Neural cell (in vitro differentiated cells): ENCODE results near the gene CCDC85C. TPM values are rescaled to one million over a fixed set of nuclear protein-coding genes. Genes with fewer than 3 reads are reported as not detected.

Experiments
- H2AFZ ChIP-seq: fragments of 200-600, 300-800 bp; sonication (generic), shearing (Covaris generic); 2 replicates; pipeline ENCODE4 v1.6.0; 2014; ENCODE audit warnings: low read depth, mild to moderate bottlenecking, antibody characterized with exemption, low read length, moderate library complexity
- H3F3A ChIP-seq: fragments of 200-600 bp; shearing (Covaris generic); 2 replicates; pipeline ENCODE4 v1.6.1; 2016; ENCODE audit warnings: mild to moderate bottlenecking, moderate library complexity, mixed read lengths, antibody characterized with exemption, low read length; ENCODE audit not compliant: insufficient read depth, poor library complexity, severe bottlenecking
- H3K27ac ChIP-seq: fragments of 200-600, 300-800 bp; sonication (generic), shearing (Covaris generic); 2 replicates; pipeline ENCODE4 v1.5.1; 2014; ENCODE audit warnings: mild to moderate bottlenecking, low read length, moderate library complexity
- H3K27me3 ChIP-seq: fragments of 300-800, 200-600 bp; sonication (generic), shearing (Covaris generic); 2 replicates; pipeline ENCODE4 v1.6.0; 2014; ENCODE audit warnings: mild to moderate bottlenecking, low read depth, low read length, moderate library complexity; ENCODE audit not compliant: insufficient read depth
- H3K36me3 ChIP-seq: fragments of 300-800, 200-600 bp; sonication (generic), shearing (Covaris generic); 2 replicates; pipeline ENCODE4 v1.5.1; 2014; ENCODE audit warnings: mild to moderate bottlenecking, antibody characterized with exemption, low read length, moderate library complexity; ENCODE audit not compliant: insufficient read depth
- H3K4me2 ChIP-seq: fragments of 300-800, 200-600 bp; sonication (generic), shearing (Covaris generic); 2 replicates; pipeline ENCODE4 v1.6.0; 2014; ENCODE audit warnings: mild to moderate bottlenecking, low read length
- H3K4me3 ChIP-seq: fragments of 300-800, 200-600 bp; sonication (generic), shearing (Covaris generic); 2 replicates; pipeline ENCODE4 v1.5.1; 2014; ENCODE audit warnings: mild to moderate bottlenecking, low read length, moderate library complexity
- H3K79me2 ChIP-seq: fragments of 200-600 bp; shearing (Covaris generic); replicated peaks from 2 replicates; pipeline ENCODE4 v1.6.0; 2014; ENCODE audit warnings: mild to moderate bottlenecking, low read length, moderate library complexity; ENCODE audit not compliant: insufficient read depth
- H3K9ac ChIP-seq: fragments of 300-800, 200-600 bp; sonication (generic), shearing (Covaris generic); 2 replicates; pipeline ENCODE4 v1.6.1; 2016; ENCODE audit warnings: mild to moderate bottlenecking, low read length, mixed read lengths
- H3K9me2 ChIP-seq: fragments of 200-600 bp; shearing (Covaris generic); 2 replicates; pipeline ENCODE4 v1.6.1; 2016; ENCODE audit warnings: mild to moderate bottlenecking, low read length, mixed read lengths; ENCODE audit not compliant: insufficient read depth
- H3K9me3 ChIP-seq: fragments of 200-600, 300-800 bp; sonication (generic), shearing (Covaris generic); 2 replicates; pipeline ENCODE4 v1.6.1; 2016; ENCODE audit warnings: mild to moderate bottlenecking, mixed run types, low read length, moderate library complexity, mixed read lengths
- H4K20me1 ChIP-seq: fragments of 200-600 bp; shearing (Covaris generic); 2 replicates; pipeline ENCODE4 v1.6.1; 2016; ENCODE audit warnings: mild to moderate bottlenecking, mixed run types; ENCODE audit not compliant: insufficient read depth
- EP300 ChIP-seq: fragments of 450-650 bp; conservative IDR thresholded peaks from 2 replicates; pipeline ENCODE4 v1.6.1; 2014; ENCODE audit warnings: antibody characterized with exemption, mild to moderate bottlenecking, moderate library complexity; ENCODE audit not compliant: poor library complexity, severe bottlenecking
- EZH2 ChIP-seq: fragments of 200-600, 300-800 bp; shearing (Covaris generic), sonication (generic); IDR thresholded peaks from 2 replicates; pipeline ENCODE4 v1.6.1; 2014; ENCODE audit warnings: antibody characterized with exemption, low read length, borderline replicate concordance, mild to moderate bottlenecking; ENCODE audit not compliant: insufficient read depth, poor library complexity, severe bottlenecking
- MXI1 ChIP-seq: fragments of 450-650 bp; conservative IDR thresholded peaks from 2 replicates; pipeline ENCODE4 v1.6.1; 2014; ENCODE audit warnings: antibody characterized with exemption, mild to moderate bottlenecking; ENCODE audit not compliant: poor library complexity, severe bottlenecking
- POLR2AphosphoS5 ChIP-seq: IDR thresholded peaks from 2 replicates; pipeline ENCODE4 v1.6.1; 2012
- RAD21 ChIP-seq: fragments of 450-650 bp; conservative IDR thresholded peaks from 2 replicates; pipeline ENCODE4 v1.6.1; 2014; ENCODE audit warnings: antibody characterized with exemption, mild to moderate bottlenecking, moderate library complexity
- REST ChIP-seq: IDR thresholded peaks from 2 replicates; pipeline ENCODE4 v1.6.1; 2012; ENCODE audit warnings: borderline replicate concordance
- SMC3 ChIP-seq: fragments of 450-650 bp; conservative IDR thresholded peaks from 2 replicates; pipeline ENCODE4 v1.6.1; 2014; ENCODE audit warnings: antibody characterized with exemption, mild to moderate bottlenecking, moderate library complexity; ENCODE audit not compliant: poor library complexity
- TAF1 ChIP-seq: IDR thresholded peaks from 2 replicates; pipeline ENCODE4 v1.6.1; 2012; ENCODE audit warnings: low read depth
- polyA plus RNA-seq: library from polyadenylated mRNA; depleted of rRNA; stranded (reverse); fragments of >200 nt; gene quantifications from 2 replicates; pipeline ENCODE4 v1.2.3, GENCODE V29; 2014
- TF ChIP-seq, protein P1 (sequence below): fragments of 450-650 bp; IDR thresholded peaks from 2 replicates; pipeline ENCODE4 v1.5.1; 2014; ENCODE audit warnings: antibody characterized with exemption, mild to moderate bottlenecking, moderate library complexity; ENCODE audit not compliant: poor library complexity, severe bottlenecking

The CCDC85C gene
- polyA plus RNA-seq, 1 donor from 2014 or later = 24.8 TPM

- H4K20me1 ChIP-seq = no peaks in the 10 kb centered on the region
- no peaks in the 10 kb centered on the region for H3K36me3 ChIP-seq
- H3F3A ChIP-seq = no peaks in the 10 kb centered on the region
- H3K9ac ChIP-seq = no peak overlapping the region
- peaks cover 54% of the 10 kb centered on the region for H3K79me2 ChIP-seq
- H3K9me3 ChIP-seq = no peaks in the 10 kb centered on the region
- no peaks in the 10 kb centered on the region for H3K27me3 ChIP-seq
- H3K4me3 ChIP-seq = no peak overlapping the region
- H2AFZ ChIP-seq = no peak overlapping the region
- no peak for TF ChIP-seq REST
- TF ChIP-seq EZH2 = no peak
- TF ChIP-seq, protein P1, sequence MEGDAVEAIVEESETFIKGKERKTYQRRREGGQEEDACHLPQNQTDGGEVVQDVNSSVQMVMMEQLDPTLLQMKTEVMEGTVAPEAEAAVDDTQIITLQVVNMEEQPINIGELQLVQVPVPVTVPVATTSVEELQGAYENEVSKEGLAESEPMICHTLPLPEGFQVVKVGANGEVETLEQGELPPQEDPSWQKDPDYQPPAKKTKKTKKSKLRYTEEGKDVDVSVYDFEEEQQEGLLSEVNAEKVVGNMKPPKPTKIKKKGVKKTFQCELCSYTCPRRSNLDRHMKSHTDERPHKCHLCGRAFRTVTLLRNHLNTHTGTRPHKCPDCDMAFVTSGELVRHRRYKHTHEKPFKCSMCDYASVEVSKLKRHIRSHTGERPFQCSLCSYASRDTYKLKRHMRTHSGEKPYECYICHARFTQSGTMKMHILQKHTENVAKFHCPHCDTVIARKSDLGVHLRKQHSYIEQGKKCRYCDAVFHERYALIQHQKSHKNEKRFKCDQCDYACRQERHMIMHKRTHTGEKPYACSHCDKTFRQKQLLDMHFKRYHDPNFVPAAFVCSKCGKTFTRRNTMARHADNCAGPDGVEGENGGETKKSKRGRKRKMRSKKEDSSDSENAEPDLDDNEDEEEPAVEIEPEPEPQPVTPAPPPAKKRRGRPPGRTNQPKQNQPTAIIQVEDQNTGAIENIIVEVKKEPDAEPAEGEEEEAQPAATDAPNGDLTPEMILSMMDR = no peak
- no peak for TF ChIP-seq RAD21
- no peak for TF ChIP-seq TAF1
- TF ChIP-seq SMC3 = no peak
- no peak for TF ChIP-seq POLR2AphosphoS5
- TF ChIP-seq MXI1 = no peak
- TF ChIP-seq EP300 = no peak
- no peak overlapping the region for H3K4me2 ChIP-seq
- no peaks in the 10 kb centered on the region for H3K9me2 ChIP-seq
- H3K27ac ChIP-seq = no peak overlapping the region
Measured at GRCh38 chr14:99473458-99473857, 130.5 kb downstream of the CCDC85C start.

DNA sequence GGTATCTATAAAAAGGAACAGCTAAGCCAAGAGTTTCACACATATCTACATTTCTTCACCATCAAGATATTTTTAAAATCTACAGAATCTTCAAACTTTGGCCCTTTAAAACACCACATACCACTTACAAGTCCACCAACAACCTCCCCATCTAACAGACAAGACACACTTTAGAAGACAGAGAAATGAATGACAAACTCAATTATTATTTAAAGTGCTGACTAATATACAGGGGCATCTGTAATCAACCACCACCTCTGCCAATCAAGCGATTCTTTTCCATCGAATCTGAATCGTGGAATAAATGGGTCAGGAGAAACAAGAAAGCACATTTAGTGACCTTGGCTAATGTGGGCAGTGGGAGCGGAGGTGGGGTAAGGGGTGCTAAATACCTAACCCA is 131.1 kb downstream of the CCDC85C start:
- H2AFZ ChIP-seq = no peak overlapping the region
- no peak overlapping the region for H3K27ac ChIP-seq
- H3K4me3 ChIP-seq = no peak overlapping the region
- H3K9ac ChIP-seq = no peak overlapping the region
- no peaks in the 10 kb centered on the region for H4K20me1 ChIP-seq
- no peaks in the 10 kb centered on the region for H3K36me3 ChIP-seq
- H3K79me2 ChIP-seq = peaks cover 53% of the 10 kb centered on the region
- TF ChIP-seq TAF1 (no peak), POLR2AphosphoS5 (no peak), SMC3 (no peak), MXI1 (no peak)
- no peaks in the 10 kb centered on the region for H3K27me3 ChIP-seq
- no peaks in the 10 kb centered on the region for H3F3A ChIP-seq
- H3K4me2 ChIP-seq = no peak overlapping the region
- no peaks in the 10 kb centered on the region for H3K9me3 ChIP-seq
- no peaks in the 10 kb centered on the region for H3K9me2 ChIP-seq

- H3K79me2 ChIP-seq = peaks cover 48% of the 10 kb centered on the region
- H3K9me2 ChIP-seq = no peaks in the 10 kb centered on the region
- H3K27ac ChIP-seq = no peak overlapping the region
- H3K9me3 ChIP-seq = no peaks in the 10 kb centered on the region
- no peak overlapping the region for H3K4me3 ChIP-seq
- no peaks in the 10 kb centered on the region for H4K20me1 ChIP-seq
- H3F3A ChIP-seq = no peaks in the 10 kb centered on the region
- no peak overlapping the region for H3K9ac ChIP-seq
- TF ChIP-seq MXI1 = no peak
- TF ChIP-seq POLR2AphosphoS5 = no peak
- TF ChIP-seq EP300 = no peak
- TF ChIP-seq, protein P1 = no peak
- no peak overlapping the region for H3K4me2 ChIP-seq
- H2AFZ ChIP-seq = no peak overlapping the region
- H3K36me3 ChIP-seq = no peaks in the 10 kb centered on the region
- H3K27me3 ChIP-seq = no peaks in the 10 kb centered on the region
Measured at GRCh38 chr14:99471731-99472130, 132.3 kb downstream of the CCDC85C start.
